ENCODE results near the gene ZFPM1. TPM values are rescaled to one million over a fixed set of nuclear protein-coding genes. Genes with fewer than 3 reads are reported as not detected.

ZFPM1 gene
- total and polyA plus RNA-seq, 4 donors = 0.19 to 12.8 (median 5.3) TPM

GRCh38 chr16:88576307-88576706, 123.2 kb downstream of the ZFPM1 start:
- peaks cover under 1 to 15% (median 6%) of the 10 kb centered on the region in 4 donors for H3K4me1 ChIP-seq (ENCODE audit: control insufficient read depth in 4 of 4, insufficient read depth in 4 of 4, low read length in 3 of 4)
- H3K9ac ChIP-seq (ENCODE audit: low read depth in 1 of 2, low read length in 2 of 2) = no peak overlapping the region
- H3K9me3 ChIP-seq (ENCODE audit: control insufficient read depth in 4 of 4, low read length in 3 of 4) = no peaks in the 10 kb centered on the region
- H3K27me3 ChIP-seq (ENCODE audit: control insufficient read depth in 4 of 4, insufficient read depth in 4 of 4, low read length in 3 of 4) = no peaks in the 10 kb centered on the region
- no peak for TF ChIP-seq TAF1 (conservative IDR thresholded peaks at IDR 0.05)
- H3K4me3 ChIP-seq (ENCODE audit: low read depth in 1 of 3, low read length in 3 of 3) = no peak overlapping the region
- peaks cover 8 to 58% (median 28%) of the 10 kb centered on the region in 4 donors for H3K36me3 ChIP-seq (ENCODE audit: control insufficient read depth in 4 of 4, insufficient read depth in 3 of 4, low read depth in 1 of 4, low read length in 3 of 4)
- no peak for DNase-seq (ENCODE audit: low spot score)
- no peak overlapping the region for H3K27ac ChIP-seq (ENCODE audit: low read depth in 1 of 2, low read length in 2 of 2)
- WGBS = 97% methylated on average over 13 of the region's 13 CpGs

GRCh38 chr16:88577166-88577565, 124.1 kb downstream of the ZFPM1 start:
- no peaks in the 10 kb centered on the region for H3K9me3 ChIP-seq (ENCODE audit: control insufficient read depth in 4 of 4, low read length in 3 of 4)
- WGBS = 95% methylated on average over 20 of the region's 20 CpGs
- TF ChIP-seq TAF1 (conservative IDR thresholded peaks at IDR 0.05) = no peak
- TF ChIP-seq JUND (IDR thresholded peaks at IDR 0.05) = no peak
- no peak for DNase-seq (ENCODE audit: low spot score)
- H3K9ac ChIP-seq (ENCODE audit: low read depth in 1 of 2, low read length in 2 of 2) = no peak overlapping the region
- no peaks in the 10 kb centered on the region for H3K27me3 ChIP-seq (ENCODE audit: control insufficient read depth in 4 of 4, insufficient read depth in 4 of 4, low read length in 3 of 4)
- peaks cover 0 to 7% (median 0%) of the 10 kb centered on the region in 4 donors for H3K4me1 ChIP-seq (ENCODE audit: control insufficient read depth in 4 of 4, insufficient read depth in 4 of 4, low read length in 3 of 4)
- H3K27ac ChIP-seq (ENCODE audit: low read depth in 1 of 2, low read length in 2 of 2) = no peak overlapping the region
- no peak overlapping the region for H3K4me3 ChIP-seq (ENCODE audit: low read depth in 1 of 3, low read length in 3 of 3)
- H3K36me3 ChIP-seq (ENCODE audit: control insufficient read depth in 4 of 4, insufficient read depth in 3 of 4, low read depth in 1 of 4, low read length in 3 of 4) = peaks cover 8 to 64% (median 31%) of the 10 kb centered on the region in 4 donors

GRCh38 chr16:88578446-88579313, 125.6 kb downstream of the ZFPM1 start:
- DNase-seq (ENCODE audit: low spot score) = no peak
- 96% methylated on average over 26 of the region's 26 CpGs for WGBS
- no peaks in the 10 kb centered on the region for H3K27me3 ChIP-seq (ENCODE audit: control insufficient read depth in 4 of 4, insufficient read depth in 4 of 4, low read length in 3 of 4)
- H3K9ac ChIP-seq (ENCODE audit: low read depth in 1 of 2, low read length in 2 of 2) = no peak overlapping the region
- no peak overlapping the region for H3K27ac ChIP-seq (ENCODE audit: low read depth in 1 of 2, low read length in 2 of 2)
- TF ChIP-seq, protein P1, sequence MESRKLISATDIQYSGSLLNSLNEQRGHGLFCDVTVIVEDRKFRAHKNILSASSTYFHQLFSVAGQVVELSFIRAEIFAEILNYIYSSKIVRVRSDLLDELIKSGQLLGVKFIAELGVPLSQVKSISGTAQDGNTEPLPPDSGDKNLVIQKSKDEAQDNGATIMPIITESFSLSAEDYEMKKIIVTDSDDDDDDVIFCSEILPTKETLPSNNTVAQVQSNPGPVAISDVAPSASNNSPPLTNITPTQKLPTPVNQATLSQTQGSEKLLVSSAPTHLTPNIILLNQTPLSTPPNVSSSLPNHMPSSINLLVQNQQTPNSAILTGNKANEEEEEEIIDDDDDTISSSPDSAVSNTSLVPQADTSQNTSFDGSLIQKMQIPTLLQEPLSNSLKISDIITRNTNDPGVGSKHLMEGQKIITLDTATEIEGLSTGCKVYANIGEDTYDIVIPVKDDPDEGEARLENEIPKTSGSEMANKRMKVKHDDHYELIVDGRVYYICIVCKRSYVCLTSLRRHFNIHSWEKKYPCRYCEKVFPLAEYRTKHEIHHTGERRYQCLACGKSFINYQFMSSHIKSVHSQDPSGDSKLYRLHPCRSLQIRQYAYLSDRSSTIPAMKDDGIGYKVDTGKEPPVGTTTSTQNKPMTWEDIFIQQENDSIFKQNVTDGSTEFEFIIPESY (IDR thresholded peaks at IDR 0.05) = no peak
- no peak overlapping the region for H3K4me3 ChIP-seq (ENCODE audit: low read depth in 1 of 3, low read length in 3 of 3)
- H3K4me1 ChIP-seq (ENCODE audit: control insufficient read depth in 4 of 4, insufficient read depth in 4 of 4, low read length in 3 of 4) = no peaks in the 10 kb centered on the region
- no peaks in the 10 kb centered on the region for H3K9me3 ChIP-seq (ENCODE audit: control insufficient read depth in 4 of 4, low read length in 3 of 4)
- H3K36me3 ChIP-seq (ENCODE audit: control insufficient read depth in 4 of 4, insufficient read depth in 3 of 4, low read depth in 1 of 4, low read length in 3 of 4) = peaks cover 7 to 61% (median 27%) of the 10 kb centered on the region in 4 donors

DNA sequence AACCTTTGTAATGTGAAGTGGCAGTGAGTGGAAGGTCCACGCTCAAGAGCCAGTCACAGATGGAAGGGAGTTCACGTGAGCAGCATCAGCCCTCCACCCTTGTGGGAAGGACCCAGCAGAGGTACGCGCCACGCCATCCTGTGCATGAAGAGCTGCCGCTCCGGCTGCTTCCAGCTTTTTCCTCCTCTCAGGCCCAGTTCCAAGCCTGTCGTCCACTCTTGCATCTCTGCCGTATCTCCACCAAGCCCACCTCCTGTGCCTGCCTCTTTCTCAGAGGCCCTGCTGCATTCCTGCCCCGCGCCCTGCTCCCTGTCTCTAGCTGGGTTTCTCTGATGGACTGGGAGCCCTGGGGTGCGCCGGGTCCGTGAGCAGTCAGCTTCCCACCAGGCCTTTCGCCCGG, 127.3 kb downstream of the ZFPM1 start:
- Histone ChIP-seq H3K4me1 (ENCODE audit: control insufficient read depth in 4 of 4, insufficient read depth in 4 of 4, low read length in 3 of 4) (no peaks in the 10 kb centered on the region), H3K4me3 (ENCODE audit: low read depth in 1 of 3, low read length in 3 of 3) (no peak overlapping the region), H3K9ac (ENCODE audit: low read depth in 1 of 2, low read length in 2 of 2) (no peak overlapping the region), H3K27me3 (ENCODE audit: control insufficient read depth in 4 of 4, insufficient read depth in 4 of 4, low read length in 3 of 4) (no peaks in the 10 kb centered on the region), H3K27ac (ENCODE audit: low read depth in 1 of 2, low read length in 2 of 2) (no peak overlapping the region), H3K9me3 (ENCODE audit: control insufficient read depth in 4 of 4, low read length in 3 of 4) (no peaks in the 10 kb centered on the region), H3K36me3 (ENCODE audit: control insufficient read depth in 4 of 4, insufficient read depth in 3 of 4, low read depth in 1 of 4, low read length in 3 of 4) (peaks cover 7 to 58% (median 27%) of the 10 kb centered on the region in 4 donors)
- TF ChIP-seq, protein P2, sequence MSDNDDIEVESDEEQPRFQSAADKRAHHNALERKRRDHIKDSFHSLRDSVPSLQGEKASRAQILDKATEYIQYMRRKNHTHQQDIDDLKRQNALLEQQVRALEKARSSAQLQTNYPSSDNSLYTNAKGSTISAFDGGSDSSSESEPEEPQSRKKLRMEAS (IDR thresholded peaks at IDR 0.05) = no peak
- TF ChIP-seq HNF4A (conservative IDR thresholded peaks at IDR 0.05) (no peak), FOXA1 (IDR thresholded peaks at IDR 0.05) (no peak)
- 97% methylated on average over 16 of the region's 16 CpGs for WGBS
- DNase-seq (ENCODE audit: low spot score) = no peak

Measured in liver (tissue), 9 donors.